Mononuclear cell (primary cell): ENCODE measurements around the gene EBNA1BP2. TPM values are rescaled to one million over a fixed set of nuclear protein-coding genes. Genes with fewer than 3 reads are reported as not detected.

Experiments
- total RNA-seq: library from RNA; depleted of rRNA; stranded (reverse); fragments of >200 nt; gene quantifications from one replicate; pipeline ENCODE4 v1.2.3, GENCODE V29; 2012

The EBNA1BP2 gene
- total RNA-seq, 1 donor, result 7.1 TPM

Other genes starting within 250 kb of the EBNA1BP2 start
- 49.7 TPM for gene SLC2A1, start 213.4 kb downstream of the EBNA1BP2 start, total RNA-seq
- gene CFAP57, start within 50 bp of the EBNA1BP2 start, total RNA-seq, result 0.10 TPM
- gene TMEM125, start 97.7 kb upstream of the EBNA1BP2 start, total RNA-seq, result 0.10 TPM
- not detected for gene C1orf210, start 113.3 kb upstream of the EBNA1BP2 start, total RNA-seq
- gene TIE1, start 128.7 kb upstream of the EBNA1BP2 start, total RNA-seq, result 0.94 TPM
- 2.3 TPM for gene MPL, start 165.5 kb upstream of the EBNA1BP2 start, total RNA-seq
- 0.52 TPM for gene CDC20, start 186.7 kb upstream of the EBNA1BP2 start, total RNA-seq
- gene ELOVL1, start 195.7 kb upstream of the EBNA1BP2 start, total RNA-seq, result 18.4 TPM
- gene MED8, start 217.5 kb upstream of the EBNA1BP2 start, total RNA-seq, result 21.6 TPM
- gene SZT2, start 217.6 kb upstream of the EBNA1BP2 start, total RNA-seq, result 26.9 TPM